HepG2 (cell line): Measurements from ENCODE around the gene CDC42BPG. TPM values are rescaled to one million over a fixed set of nuclear protein-coding genes. Genes with fewer than 3 reads are reported as not detected.

Experiments used
- CENPX ChIP-seq: sonication (generic); formaldehyde crosslinking; IDR thresholded peaks from 2 replicates; pipeline ENCODE4 v1.9.0; 2021; ENCODE audit warnings: mild to moderate bottlenecking, missing genetic modification reagents, moderate library complexity
- CREM ChIP-seq, 2 experiments: sonication (generic) in 1 of 2; formaldehyde crosslinking in 1 of 2; IDR thresholded peaks; 2 replicates each; pipeline versions ENCODE4 v1.4.0 to v1.6.1; 2016 to 2020; ENCODE audit warnings: antibody characterized with exemption in 1 of 2, mild to moderate bottlenecking in 1 of 2, missing genetic modification reagents in 1 of 2
- FOXP1 ChIP-seq, 2 experiments: fragments of 450-650 bp in 1 of 2; IDR thresholded peaks; 2 replicates each; pipeline ENCODE4 v1.6.1; 2017 to 2018; ENCODE audit warnings: antibody characterized with exemption in 1 of 2
- ISL2 ChIP-seq: sonication (generic); formaldehyde crosslinking; IDR thresholded peaks from 2 replicates; pipeline ENCODE4 v1.5.0; 2020; ENCODE audit warnings: missing genetic modification reagents
- KDM2A ChIP-seq: sonication (generic); formaldehyde crosslinking; IDR thresholded peaks from 2 replicates; pipeline ENCODE4 v1.4.0; 2020; ENCODE audit warnings: low read depth, missing genetic modification reagents, borderline replicate concordance
- MATR3 ChIP-seq: sonication (generic); formaldehyde crosslinking; IDR thresholded peaks from 2 replicates; pipeline ENCODE4 v1.4.0; 2020; ENCODE audit warnings: missing genetic modification reagents
- MED8 ChIP-seq: sonication (generic); formaldehyde crosslinking; IDR thresholded peaks from 2 replicates; pipeline ENCODE4 v1.8.1; 2023; ENCODE audit warnings: mild to moderate bottlenecking, missing genetic modification reagents; ENCODE audit not compliant: insufficient replicate concordance
- MTA1 ChIP-seq: sonication (generic); formaldehyde crosslinking; IDR thresholded peaks from 2 replicates; pipeline ENCODE4 v1.4.0; 2020; ENCODE audit warnings: missing genetic modification reagents, mild to moderate bottlenecking, borderline replicate concordance
- MTA3 ChIP-seq: sonication (generic); formaldehyde crosslinking; IDR thresholded peaks from 2 replicates; pipeline ENCODE4 v1.4.0; 2020; ENCODE audit warnings: missing genetic modification reagents
- NFKBIZ ChIP-seq: IDR thresholded peaks from 2 replicates; pipeline ENCODE4 v1.6.1; 2018; ENCODE audit warnings: missing genetic modification reagents, missing compliant biosample characterization
- RARG ChIP-seq: sonication (generic); formaldehyde crosslinking; IDR thresholded peaks from 2 replicates; pipeline ENCODE4 v1.4.0; 2020; ENCODE audit warnings: low read depth, mild to moderate bottlenecking, missing genetic modification reagents
- SMAD1 ChIP-seq: sonication (generic); formaldehyde crosslinking; IDR thresholded peaks from 2 replicates; pipeline ENCODE4 v1.4.0; 2020; ENCODE audit warnings: missing genetic modification reagents, low read depth, mild to moderate bottlenecking, borderline replicate concordance
- SP140L ChIP-seq: sonication (generic); formaldehyde crosslinking; IDR thresholded peaks from 2 replicates; pipeline ENCODE4 v1.4.0; 2020; ENCODE audit warnings: missing genetic modification reagents, borderline replicate concordance
- WIZ ChIP-seq: sonication (generic); formaldehyde crosslinking; IDR thresholded peaks from 2 replicates; pipeline ENCODE4 v1.5.1; 2020; ENCODE audit warnings: mild to moderate bottlenecking, missing genetic modification reagents
- ZBTB42 ChIP-seq: sonication (generic); formaldehyde crosslinking; IDR thresholded peaks from 2 replicates; pipeline ENCODE4 v1.5.0; 2020; ENCODE audit warnings: mild to moderate bottlenecking, missing genetic modification reagents
- ZC3H13 ChIP-seq: sonication (generic); formaldehyde crosslinking; IDR thresholded peaks from 2 replicates; pipeline ENCODE4 v1.8.1; 2023; ENCODE audit warnings: mild to moderate bottlenecking, missing genetic modification reagents, moderate library complexity
- ZFP36L2 ChIP-seq: sonication (generic); formaldehyde crosslinking; IDR thresholded peaks from 2 replicates; pipeline ENCODE4 v1.4.0; 2020; ENCODE audit warnings: missing genetic modification reagents
- ZNF446 ChIP-seq: sonication (generic); formaldehyde crosslinking; IDR thresholded peaks from 2 replicates; pipeline ENCODE4 v1.5.0; 2020; ENCODE audit warnings: mild to moderate bottlenecking, missing genetic modification reagents
- ZNF747 ChIP-seq: sonication (generic); formaldehyde crosslinking; IDR thresholded peaks from 2 replicates; pipeline ENCODE4 v1.8.1; 2023; ENCODE audit warnings: missing genetic modification reagents, mild to moderate bottlenecking, borderline replicate concordance
- ZSCAN21 ChIP-seq: sonication (generic); formaldehyde crosslinking; IDR thresholded peaks from 2 replicates; pipeline ENCODE4 v1.8.0; 2022; ENCODE audit warnings: mild to moderate bottlenecking, missing genetic modification reagents, moderate library complexity, borderline replicate concordance
- polyA plus RNA-seq, 8 experiments: library from polyadenylated mRNA; depleted of rRNA in 3 of 8; stranded (reverse) in 7 of 8; unstranded in 1 of 8; fragments of >200 nt; fragmentation: Illumina TruSeq in 4 of 8; extraction: Trizol in 4 of 8; gene quantifications; 2 replicates each; pipeline versions ENCODE4 v1.2.1 to v1.2.3, GENCODE V29; 2011 to 2016; ENCODE audit warnings: low read depth in 4 of 8, missing spikeins in 1 of 8, mixed read lengths in 1 of 8; ENCODE audit not compliant: insufficient read depth in 1 of 8
- total RNA-seq, 5 experiments: library from RNA; depleted of rRNA; stranded (reverse); fragments of >200 nt; fragmentation: Illumina TruSeq; extraction: Trizol; gene quantifications; 2 replicates each; pipeline ENCODE4 v1.2.3, GENCODE V29; 2016; ENCODE audit warnings: low read depth in 1 of 5
- TF ChIP-seq, protein P1 (sequence below): sonication (generic); formaldehyde crosslinking; IDR thresholded peaks from 2 replicates; pipeline ENCODE4 v1.4.0; 2020; ENCODE audit warnings: missing genetic modification reagents
- TF ChIP-seq, protein P2 (sequence below): sonication (generic); formaldehyde crosslinking; IDR thresholded peaks from 2 replicates; pipeline ENCODE4 v1.4.0; 2020; ENCODE audit warnings: missing genetic modification reagents
- TF ChIP-seq, protein P3 (sequence below): sonication (generic); formaldehyde crosslinking; IDR thresholded peaks from 2 replicates; pipeline ENCODE4 v1.9.0; 2022; ENCODE audit warnings: low read depth, missing genetic modification reagents
- TF ChIP-seq, protein P4 (sequence below): sonication (generic); formaldehyde crosslinking; IDR thresholded peaks from 2 replicates; pipeline ENCODE4 v1.8.1; 2023; ENCODE audit warnings: mild to moderate bottlenecking, missing genetic modification reagents, borderline replicate concordance
- TF ChIP-seq, protein P5 (sequence below): sonication (generic); formaldehyde crosslinking; IDR thresholded peaks from 2 replicates; pipeline ENCODE4 v1.8.0; 2022; ENCODE audit warnings: mild to moderate bottlenecking, missing genetic modification reagents, moderate library complexity

The CDC42BPG gene
- total and polyA plus RNA-seq, 2 of the 13 experiments (the other 11 are each of a cell fraction or from before 2014, with no cell fraction given), result 0.55 to 1.4 TPM

DNA sequence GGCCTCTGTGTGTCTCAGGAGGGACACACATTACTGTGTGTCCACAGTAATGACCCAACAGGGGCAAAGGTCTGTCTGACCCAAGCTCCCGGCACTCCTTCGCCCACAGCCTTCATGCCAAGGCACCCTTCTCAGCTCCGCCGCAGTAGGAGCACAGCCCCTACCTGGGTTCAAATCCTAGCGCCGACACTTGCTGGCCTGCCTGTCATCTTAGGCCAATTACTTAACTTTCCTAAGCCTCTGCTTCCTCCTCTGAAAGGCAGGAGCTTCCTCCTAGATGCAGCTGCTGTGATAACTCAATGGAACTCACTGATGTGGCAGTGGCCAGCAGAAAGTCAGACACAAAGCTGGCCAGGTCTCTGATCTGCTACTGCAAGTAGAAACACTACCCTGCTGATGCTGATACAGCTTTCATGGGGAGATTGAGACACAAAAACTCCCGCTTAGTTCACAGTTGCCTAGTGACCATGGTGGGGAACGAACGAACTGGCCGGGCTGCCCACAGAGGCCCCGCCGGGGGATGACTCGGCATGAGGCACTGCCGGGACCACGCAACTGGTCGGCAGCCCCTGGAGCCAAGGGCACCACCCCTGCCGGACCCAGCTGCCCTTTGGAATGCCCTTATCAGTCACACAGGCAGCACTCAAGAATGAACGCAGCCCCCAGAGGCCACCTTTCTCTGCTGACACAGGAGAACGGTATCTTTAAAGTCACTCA lies 25.9 kb upstream of the CDC42BPG start (continued):
- TF ChIP-seq, protein P1, sequence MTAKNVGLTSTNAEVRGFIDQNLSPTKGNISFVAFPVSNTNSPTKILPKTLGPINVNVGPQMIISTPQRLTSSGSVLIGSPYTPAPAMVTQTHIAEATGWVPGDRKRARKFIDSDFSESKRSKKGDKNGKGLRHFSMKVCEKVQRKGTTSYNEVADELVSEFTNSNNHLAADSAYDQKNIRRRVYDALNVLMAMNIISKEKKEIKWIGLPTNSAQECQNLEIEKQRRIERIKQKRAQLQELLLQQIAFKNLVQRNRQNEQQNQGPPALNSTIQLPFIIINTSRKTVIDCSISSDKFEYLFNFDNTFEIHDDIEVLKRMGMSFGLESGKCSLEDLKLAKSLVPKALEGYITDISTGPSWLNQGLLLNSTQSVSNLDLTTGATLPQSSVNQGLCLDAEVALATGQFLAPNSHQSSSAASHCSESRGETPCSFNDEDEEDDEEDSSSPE (CRISPR knock-in tag), result peak; percentile 7; the same call in 1 of the 2 replicates
- TF ChIP-seq WIZ (CRISPR knock-in tag) (no peak), RARG (CRISPR knock-in tag) (no peak), FOXP1 (IDR thresholded peaks at IDR 0.05) (no peak), FOXP1 (CRISPR knock-in tag; IDR thresholded peaks at IDR 0.05) (no peak), ZNF446 (CRISPR knock-in tag) (no peak), NFKBIZ (CRISPR knock-in tag) (no peak), CENPX (CRISPR knock-in tag) (no peak), MED8 (CRISPR knock-in tag) (no peak), ZSCAN21 (CRISPR knock-in tag) (no peak), ISL2 (0 out of 2 replicates have a peak, but pooled peaks have one; percentile 41), MTA1 (CRISPR knock-in tag) (peak; percentile 24; the same call in 1 of the 2 replicates), MTA3 (CRISPR knock-in tag) (no peak), ZBTB42 (0 out of 2 replicates have a peak, but pooled peaks have one; percentile 3), KDM2A (CRISPR knock-in tag) (peak; percentile 53), SP140L (CRISPR knock-in tag) (no peak), CREM (IDR thresholded peaks at IDR 0.05) (no peak), CREM (CRISPR knock-in tag; IDR thresholded peaks at IDR 0.05) (no peak), ZC3H13 (no peak), MATR3 (CRISPR knock-in tag) (no peak), SMAD1 (CRISPR knock-in tag) (0 out of 2 replicates have a peak, but pooled peaks have one; percentile 19), ZFP36L2 (CRISPR knock-in tag) (no peak), ZNF747 (CRISPR knock-in tag) (no peak)
- TF ChIP-seq, protein P2, sequence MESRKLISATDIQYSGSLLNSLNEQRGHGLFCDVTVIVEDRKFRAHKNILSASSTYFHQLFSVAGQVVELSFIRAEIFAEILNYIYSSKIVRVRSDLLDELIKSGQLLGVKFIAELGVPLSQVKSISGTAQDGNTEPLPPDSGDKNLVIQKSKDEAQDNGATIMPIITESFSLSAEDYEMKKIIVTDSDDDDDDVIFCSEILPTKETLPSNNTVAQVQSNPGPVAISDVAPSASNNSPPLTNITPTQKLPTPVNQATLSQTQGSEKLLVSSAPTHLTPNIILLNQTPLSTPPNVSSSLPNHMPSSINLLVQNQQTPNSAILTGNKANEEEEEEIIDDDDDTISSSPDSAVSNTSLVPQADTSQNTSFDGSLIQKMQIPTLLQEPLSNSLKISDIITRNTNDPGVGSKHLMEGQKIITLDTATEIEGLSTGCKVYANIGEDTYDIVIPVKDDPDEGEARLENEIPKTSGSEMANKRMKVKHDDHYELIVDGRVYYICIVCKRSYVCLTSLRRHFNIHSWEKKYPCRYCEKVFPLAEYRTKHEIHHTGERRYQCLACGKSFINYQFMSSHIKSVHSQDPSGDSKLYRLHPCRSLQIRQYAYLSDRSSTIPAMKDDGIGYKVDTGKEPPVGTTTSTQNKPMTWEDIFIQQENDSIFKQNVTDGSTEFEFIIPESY (CRISPR knock-in tag), result no peak
- TF ChIP-seq, protein P3, sequence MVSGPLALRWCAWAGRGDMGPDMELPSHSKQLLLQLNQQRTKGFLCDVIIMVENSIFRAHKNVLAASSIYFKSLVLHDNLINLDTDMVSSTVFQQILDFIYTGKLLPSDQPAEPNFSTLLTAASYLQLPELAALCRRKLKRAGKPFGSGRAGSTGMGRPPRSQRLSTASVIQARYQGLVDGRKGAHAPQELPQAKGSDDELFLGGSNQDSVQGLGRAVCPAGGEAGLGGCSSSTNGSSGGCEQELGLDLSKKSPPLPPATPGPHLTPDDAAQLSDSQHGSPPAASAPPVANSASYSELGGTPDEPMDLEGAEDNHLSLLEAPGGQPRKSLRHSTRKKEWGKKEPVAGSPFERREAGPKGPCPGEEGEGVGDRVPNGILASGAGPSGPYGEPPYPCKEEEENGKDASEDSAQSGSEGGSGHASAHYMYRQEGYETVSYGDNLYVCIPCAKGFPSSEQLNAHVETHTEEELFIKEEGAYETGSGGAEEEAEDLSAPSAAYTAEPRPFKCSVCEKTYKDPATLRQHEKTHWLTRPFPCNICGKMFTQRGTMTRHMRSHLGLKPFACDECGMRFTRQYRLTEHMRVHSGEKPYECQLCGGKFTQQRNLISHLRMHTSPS, result peak; percentile 88
- TF ChIP-seq, protein P4, sequence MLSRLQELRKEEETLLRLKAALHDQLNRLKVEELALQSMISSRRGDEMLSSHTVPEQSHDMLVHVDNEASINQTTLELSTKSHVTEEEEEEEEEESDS (CRISPR knock-in tag), result no peak
- TF ChIP-seq, protein P5, sequence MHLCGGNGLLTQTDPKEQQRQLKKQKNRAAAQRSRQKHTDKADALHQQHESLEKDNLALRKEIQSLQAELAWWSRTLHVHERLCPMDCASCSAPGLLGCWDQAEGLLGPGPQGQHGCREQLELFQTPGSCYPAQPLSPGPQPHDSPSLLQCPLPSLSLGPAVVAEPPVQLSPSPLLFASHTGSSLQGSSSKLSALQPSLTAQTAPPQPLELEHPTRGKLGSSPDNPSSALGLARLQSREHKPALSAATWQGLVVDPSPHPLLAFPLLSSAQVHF (CRISPR knock-in tag), result no peak
